ENCODE results near the gene NEXN. TPM values are rescaled to one million over a fixed set of nuclear protein-coding genes. Genes with fewer than 3 reads are reported as not detected.

The NEXN gene
- total and polyA plus RNA-seq, 11 donors = 224 to 935 (median 370) TPM

GRCh38 chr1:77888781-77889642, 588 bp downstream of the NEXN start:
- peaks cover 0 to 21% (median 5%) of the 10 kb centered on the region in 9 donors for H3K36me3 ChIP-seq
- no peak for TF ChIP-seq POLR2A (IDR thresholded peaks at IDR 0.05)
- TF ChIP-seq CTCF (IDR thresholded peaks at IDR 0.05) = peak in 1 of 12 donors; percentile 3
- peak in 4 of 5 donors; percentile 30 to 70 (median 50) for DNase-seq
- intact Hi-C loops (cut with DNase I) = loop anchor here (1.0 to 10.0 kb wide), 4 partner anchors 52 to 56 kb away; no protein-coding TSS in a partner anchor
- peak overlapping the region; percentile 89 to 100 (median 97) for H3K27ac ChIP-seq
- peak; percentile 2 to 62 (median 30) for ATAC-seq
- no peaks in the 10 kb centered on the region for H3K9me3 ChIP-seq
- 0 to 2% (median 1%) methylated on average over 23 to 46 of the region's 46 CpGs for WGBS, 4 donors
- H3K4me3 ChIP-seq = peak overlapping the region; percentile 61 to 89 (median 80)
- H3K4me1 ChIP-seq = peaks cover 0 to 16% (median 2%) of the 10 kb centered on the region in 12 donors
- peaks cover 0 to 3% (median 0%) of the 10 kb centered on the region in 9 donors for H3K27me3 ChIP-seq

- Histone ChIP-seq H3K4me3 (peak overlapping the region; percentile 61 to 89 (median 80)), H3K9me3 (no peaks in the 10 kb centered on the region), H3K36me3 (peaks cover 0 to 26% (median 5%) of the 10 kb centered on the region in 9 donors), H3K4me1 (peaks cover 0 to 16% (median 2%) of the 10 kb centered on the region in 12 donors), H3K27ac (peak overlapping the region; percentile 89 to 100 (median 97)), H3K27me3 (peaks cover 0 to 3% (median 0%) of the 10 kb centered on the region in 9 donors)
- intact Hi-C loops (cut with DNase I) = loop anchor here in 6 of 10 donors (2.0 to 10.0 kb wide), 3 partner anchors 52 to 57 kb away; no protein-coding TSS in a partner anchor
- TF ChIP-seq POLR2A (IDR thresholded peaks at IDR 0.05) (peak in 1 of 2 donors; percentile 43), CTCF (IDR thresholded peaks at IDR 0.05) (no peak)
- DNase-seq (peak in 1 of 5 donors; percentile 44), ATAC-seq (peak in 3 of 4 donors; percentile 6 to 43 (median 33))
- WGBS, 4 donors = 37 to 52% (median 47%) methylated on average over 7 of the region's 7 CpGs
Observed at GRCh38 chr1:77889671-77890070, 1.2 kb downstream of the NEXN start.

- H3K4me3 ChIP-seq = peak overlapping the region in 11 of 12 donors; percentile 61 to 89 (median 81)
- intact Hi-C loops (cut with DNase I) = no loop called here
- H3K9me3 ChIP-seq = no peaks in the 10 kb centered on the region
- no peak for DNase-seq
- peaks cover 0 to 3% (median 0%) of the 10 kb centered on the region in 9 donors for H3K27me3 ChIP-seq
- peak overlapping the region; percentile 89 to 100 (median 97) for H3K27ac ChIP-seq
- peaks cover 0 to 34% (median 5%) of the 10 kb centered on the region in 9 donors for H3K36me3 ChIP-seq
- no peak for ATAC-seq
- H3K4me1 ChIP-seq = peaks cover 0 to 22% (median 2%) of the 10 kb centered on the region in 12 donors
- TF ChIP-seq CTCF (IDR thresholded peaks at IDR 0.05) (no peak), POLR2A (IDR thresholded peaks at IDR 0.05) (no peak)
- 27 to 67% (median 60%) methylated on average over 1 of the region's 1 CpG for WGBS, 4 donors
Observed at GRCh38 chr1:77891200-77891599, 2.8 kb downstream of the NEXN start.

Data from heart left ventricle (tissue), 16 donors.